Ishikawa (cell line): Measurements from ENCODE around the gene DNAH17.

ENCODE experiments used
- EP300 ChIP-seq: IDR thresholded peaks from 2 replicates; pipeline ENCODE4 v1.6.1; 2012; ENCODE audit warnings: borderline replicate concordance
- TCF12 ChIP-seq: IDR thresholded peaks from 2 replicates; pipeline ENCODE4 v1.6.1; 2012; ENCODE audit warnings: low read depth
- YY1 ChIP-seq: IDR thresholded peaks from 2 replicates; pipeline ENCODE4 v1.6.1; 2012; ENCODE audit warnings: low read depth

DNA sequence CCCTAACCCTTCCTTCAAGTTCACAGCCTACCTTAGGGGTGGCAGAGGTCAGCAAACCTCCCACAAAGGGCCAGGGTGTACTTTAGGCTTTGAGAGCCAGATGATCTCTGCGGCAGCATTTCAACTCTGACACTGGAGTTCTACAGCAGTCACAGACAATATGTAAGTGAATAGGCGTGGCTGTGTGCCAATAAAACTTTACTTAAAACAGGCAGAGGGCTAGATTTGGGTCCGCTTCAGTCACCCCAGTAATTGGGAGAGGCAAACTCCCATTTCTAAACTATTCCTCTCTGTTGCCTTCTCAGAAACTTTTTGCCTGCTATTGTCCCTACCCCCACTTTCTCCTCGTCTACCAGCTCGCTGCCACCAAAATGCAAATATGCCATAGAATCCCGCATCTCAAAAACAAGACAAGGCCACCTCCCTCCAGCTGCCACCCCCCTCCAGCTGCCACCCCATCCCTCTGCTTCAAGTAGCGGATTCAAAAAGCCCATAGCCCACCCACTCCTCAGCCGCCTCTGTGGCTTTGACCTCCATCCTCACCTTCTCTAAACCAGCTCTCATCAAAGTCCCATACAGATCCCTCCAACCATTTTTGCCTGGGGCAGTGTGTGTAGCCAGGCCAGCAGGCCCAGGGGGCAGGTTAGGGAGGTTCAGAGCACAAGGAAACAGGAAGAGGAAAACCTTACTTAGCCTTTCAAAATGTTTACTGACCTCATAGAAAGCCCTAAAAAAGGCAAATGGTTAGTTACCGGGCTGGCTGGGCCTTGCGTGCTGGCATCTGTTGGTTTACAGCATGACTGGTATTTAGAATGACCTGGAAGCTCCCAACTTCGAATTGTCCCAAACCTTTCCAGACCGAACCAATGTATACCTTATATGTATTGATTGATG lies 19.9 kb upstream of the DNAH17 start:
- TF ChIP-seq TCF12 (no peak), YY1 (no peak), EP300 (no peak)
